MM.1S (cell line): ENCODE data around the gene DPCD.

Source experiments
- CTCF ChIP-seq: fragments of 300-600 bp; sonication (generic); IDR thresholded peaks from 2 replicates; pipeline ENCODE4 v1.5.1; 2016; ENCODE audit warnings: antibody characterized with exemption, low read length, mixed read lengths
- EZH2 ChIP-seq: fragments of 300-600 bp; sonication (generic); optimal IDR thresholded peaks from 2 replicates; pipeline ENCODE3; 2017; ENCODE audit warnings: low read depth, mild to moderate bottlenecking, antibody characterized with exemption, low read length, mixed read lengths
- EZH2phosphoT487 ChIP-seq: fragments of 300-600 bp; sonication (generic); IDR thresholded peaks from 2 replicates; pipeline ENCODE4 v1.6.1; 2018; ENCODE audit warnings: antibody characterized with exemption, low read length

- no peak for TF ChIP-seq EZH2phosphoT487
- no peak for TF ChIP-seq EZH2
- no peak for TF ChIP-seq CTCF
Observed at GRCh38 chr10:101645659-101646058, 57.5 kb downstream of the DPCD start.
